ENCODE measurements around the gene UMAD1.

The UMAD1 gene

DNA sequence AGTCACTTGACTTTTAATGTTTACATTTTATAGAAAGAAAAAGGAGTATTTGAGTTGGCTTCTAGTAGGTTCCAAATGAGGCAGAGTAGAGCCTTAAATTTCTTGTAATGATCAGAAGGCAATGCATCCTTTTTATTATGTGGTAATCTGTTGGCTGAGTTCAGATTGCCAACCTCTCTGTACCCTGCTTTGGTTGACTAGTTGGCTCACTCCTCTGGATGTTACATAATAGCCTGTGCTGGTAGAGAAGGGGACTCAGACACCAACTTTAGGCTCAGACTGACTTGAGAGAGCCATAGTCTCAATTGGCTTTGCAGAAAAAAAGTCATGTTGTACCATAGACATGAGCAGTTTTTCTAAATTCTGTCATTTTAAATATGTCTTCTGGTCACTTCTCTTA, 281.3 kb downstream of the UMAD1 start:
- no peak for DNase-seq (ENCODE audit: low read depth)

- no peak for DNase-seq (ENCODE audit: low read depth)
Measured at GRCh38 chr7:7922684-7923385, 282.3 kb downstream of the UMAD1 start.

- DNase-seq (ENCODE audit: low read depth): no peak
Measured at GRCh38 chr7:7923818-7924217, 283.3 kb downstream of the UMAD1 start.

DNA sequence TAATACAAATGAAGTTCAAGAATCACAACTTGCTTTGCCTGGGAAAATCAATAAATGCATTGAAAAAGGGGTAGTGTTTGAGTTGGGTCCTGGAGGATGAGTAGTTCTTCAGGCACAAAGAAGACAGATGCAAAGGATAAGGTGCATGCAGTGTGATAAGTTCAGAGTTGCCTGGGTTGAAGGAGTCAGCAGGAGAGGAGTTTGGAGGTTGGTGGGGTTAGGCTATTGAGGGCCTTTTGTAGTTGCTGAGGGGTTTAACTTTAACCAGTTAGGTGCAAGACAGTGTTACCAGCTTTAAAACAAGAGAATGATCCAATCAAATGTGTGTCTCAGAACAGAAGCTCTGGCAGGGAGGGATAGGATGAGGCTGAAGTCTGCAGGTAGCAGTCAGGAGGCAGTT, 283.8 kb downstream of the UMAD1 start:
- no peak for DNase-seq (ENCODE audit: low read depth)
